ENCODE measurements around the gene ZBTB42. TPM values are rescaled to one million over a fixed set of nuclear protein-coding genes. Genes with fewer than 3 reads are reported as not detected.

The ZBTB42 gene
- total RNA-seq, 1 experiment from 2014 or later = 6.4 TPM

DNA sequence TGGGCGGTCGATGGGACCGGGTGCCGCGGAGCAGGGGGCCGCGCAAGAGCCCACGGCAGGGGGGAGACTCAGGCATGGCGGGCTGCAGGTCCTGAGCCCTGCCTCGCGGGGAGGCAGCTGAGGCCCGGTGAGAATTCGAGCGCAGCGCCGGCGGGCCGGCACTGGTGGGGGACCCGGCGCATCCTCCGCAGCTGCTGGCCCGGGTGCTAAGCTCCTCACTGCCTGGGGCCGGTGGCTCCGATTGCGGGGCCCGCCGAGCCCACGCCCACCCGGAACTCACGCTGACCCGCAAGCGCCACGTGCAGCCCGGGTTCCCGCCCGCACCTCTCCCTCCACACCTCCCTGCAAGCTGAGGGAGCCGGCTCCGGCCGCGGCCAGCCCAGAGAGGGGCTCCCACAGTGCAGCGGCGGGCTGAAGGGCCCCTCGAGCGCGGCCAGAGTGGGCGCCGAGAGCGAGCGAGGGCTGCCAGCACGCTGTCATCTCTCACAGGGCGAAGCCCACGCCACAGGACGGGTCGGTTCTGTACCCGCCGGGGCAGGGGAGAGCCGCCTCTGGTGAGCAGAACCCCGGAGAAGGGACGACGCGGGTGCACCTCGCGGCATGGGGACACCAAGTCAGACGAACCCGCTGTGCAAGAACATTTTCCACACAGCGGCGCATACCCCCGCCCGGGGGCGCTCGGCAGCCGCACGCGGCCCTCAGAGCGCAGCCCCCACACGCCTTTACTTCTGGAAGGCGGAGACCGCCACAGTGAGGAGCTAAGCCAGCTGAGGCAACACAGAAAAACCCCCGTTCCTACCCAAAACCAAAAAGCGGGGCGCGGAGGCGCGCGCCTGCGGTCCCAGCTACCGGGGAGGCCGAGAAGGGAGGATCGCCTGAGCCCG, 49.1 kb upstream of the ZBTB42 start:
- H3K27ac Mint-ChIP-seq = no peak overlapping the region
- H3K4me3 Mint-ChIP-seq = peak overlapping the region; percentile 95
- no peak for ATAC-seq

GRCh38 chr14:104752423-104752734, 48.5 kb upstream of the ZBTB42 start:
- H3K4me1 Mint-ChIP-seq = peaks cover 11% of the 10 kb centered on the region
- peaks cover 28% of the 10 kb centered on the region for H3K36me3 Mint-ChIP-seq
- CTCF ChIA-PET = interaction anchor here (0.6 to 3.4 kb wide), 23 partner anchors 10 to 218 kb away, joined by 3 to 62 read pairs (median 5); no protein-coding TSS in a partner anchor
- ATAC-seq (no peak), DNase-seq (ENCODE audit: low spot score) (no peak)
- H3K27me3 Mint-ChIP-seq (ENCODE audit: low read depth) = peaks cover 14% of the 10 kb centered on the region
- H3K9me3 Mint-ChIP-seq = peaks cover 22% of the 10 kb centered on the region
- H3K27ac Mint-ChIP-seq = no peak overlapping the region; the same call in 1 of the 2 replicates
- peak overlapping the region; percentile 95 for H3K4me3 Mint-ChIP-seq
- no peak for TF ChIP-seq JAZF1 (CRISPR knock-in tag; IDR thresholded peaks at IDR 0.05)
- TF ChIP-seq FOXK1 (CRISPR knock-in tag; IDR thresholded peaks at IDR 0.05) = 0 out of 2 replicates have a peak, but pooled peaks have one; percentile 23
- POLR2A ChIA-PET = interaction anchor here (1.0 to 2.1 kb wide), 5 partner anchors 16 to 73 kb away, joined by 3 to 10 read pairs (median 4); partner anchors contain the start of gene ZBTB42

More for the DNA sequence above, 49.1 kb upstream of the ZBTB42 start:
- TF ChIP-seq ZNF671 (CRISPR knock-in tag; IDR thresholded peaks at IDR 0.05) = no peak
- TF ChIP-seq, protein P1, sequence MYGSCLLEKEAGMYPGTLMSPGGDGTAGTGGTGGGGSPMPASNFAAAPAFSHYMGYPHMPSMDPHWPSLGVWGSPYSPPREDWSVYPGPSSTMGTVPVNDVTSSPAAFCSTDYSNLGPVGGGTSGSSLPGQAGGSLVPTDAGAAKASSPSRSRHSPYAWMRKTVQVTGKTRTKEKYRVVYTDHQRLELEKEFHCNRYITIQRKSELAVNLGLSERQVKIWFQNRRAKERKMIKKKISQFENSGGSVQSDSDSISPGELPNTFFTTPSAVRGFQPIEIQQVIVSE (CRISPR knock-in tag; IDR thresholded peaks at IDR 0.05; ENCODE audit: borderline replicate concordance) = no peak
- TF ChIP-seq NFE2L1 (CRISPR knock-in tag; IDR thresholded peaks at IDR 0.05) = no peak
- TF ChIP-seq GTF2I (CRISPR knock-in tag; conservative IDR thresholded peaks at IDR 0.05) = peak; percentile 87
- TF ChIP-seq TEAD4 (CRISPR knock-in tag; IDR thresholded peaks at IDR 0.05) = no peak
- TF ChIP-seq ZNF425 (CRISPR knock-in tag; conservative IDR thresholded peaks at IDR 0.05) = no peak
- POLR2A ChIA-PET = interaction anchor here (1.0 to 1.5 kb wide), 2 partner anchors 43 to 67 kb away, joined by 3 read pairs; no protein-coding TSS in a partner anchor
- H3K36me3 Mint-ChIP-seq = peaks cover 24% of the 10 kb centered on the region
- peaks cover 14% of the 10 kb centered on the region for H3K27me3 Mint-ChIP-seq (ENCODE audit: low read depth)
- H3K4me1 Mint-ChIP-seq = peaks cover 11% of the 10 kb centered on the region
- peaks cover 22% of the 10 kb centered on the region for H3K9me3 Mint-ChIP-seq
- CTCF ChIA-PET = interaction anchor here (0.6 to 3.4 kb wide), 23 partner anchors 11 to 218 kb away, joined by 3 to 62 read pairs (median 4); no protein-coding TSS in a partner anchor
- DNase-seq (ENCODE audit: low spot score) = no peak

DNA sequence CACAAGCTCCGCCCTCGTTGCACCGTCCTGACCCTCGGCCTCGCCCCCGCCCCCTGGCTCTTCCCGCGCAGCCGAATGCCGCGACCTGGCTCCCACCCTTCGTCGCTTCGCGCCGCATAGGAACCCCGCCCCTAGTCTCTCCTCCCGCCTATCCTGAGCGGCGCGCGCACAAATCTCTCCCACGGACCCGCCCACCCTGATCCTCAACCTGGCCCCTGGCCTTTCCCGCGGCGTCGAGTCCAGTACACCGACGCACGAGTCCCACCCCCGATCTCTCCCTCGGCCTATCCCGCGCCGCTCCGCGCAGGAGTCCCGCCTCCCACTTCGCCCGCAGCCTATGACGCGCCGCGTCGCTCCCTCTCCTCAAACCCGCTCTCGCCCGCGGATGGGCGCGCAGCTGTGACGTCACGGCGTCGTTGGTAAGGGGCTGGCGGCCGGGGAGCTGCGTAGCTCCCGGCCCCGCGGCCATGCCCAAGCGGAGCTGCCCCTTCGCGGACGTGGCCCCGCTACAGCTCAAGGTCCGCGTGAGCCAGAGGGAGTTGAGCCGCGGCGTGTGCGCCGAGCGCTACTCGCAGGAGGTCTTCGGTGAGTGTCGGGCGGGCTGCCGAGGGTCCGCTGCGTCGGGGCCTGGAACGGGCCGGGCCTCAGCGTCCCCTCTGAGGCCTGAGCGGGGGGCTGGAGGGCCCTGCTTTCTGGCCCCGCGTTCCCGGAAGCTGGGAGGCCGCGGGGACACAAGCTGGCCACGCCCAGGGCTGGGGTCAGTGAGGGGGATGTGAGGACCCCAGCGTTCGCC, 48.0 kb upstream of the ZBTB42 start, which contains the start of gene SIVA1:
Gene SIVA1, plus strand, starts transcription at position 413 of the 793 bp plus-strand sequence. Its CDS starts 55 bp downstream, at position 468.
- DNase-seq (ENCODE audit: low spot score) (peak; percentile 100), ATAC-seq (peak; percentile 95)
- H3K4me1 Mint-ChIP-seq = peaks cover 11% of the 10 kb centered on the region
- ChIA-PET POLR2A (interaction anchor here (1.0 to 2.1 kb wide), 5 partner anchors 16 to 73 kb away, joined by 3 to 10 read pairs (median 4); partner anchors contain the start of gene ZBTB42), CTCF (interaction anchor here (0.6 to 3.4 kb wide), 23 partner anchors 10 to 217 kb away, joined by 3 to 62 read pairs (median 5); no protein-coding TSS in a partner anchor)
- peaks cover 14% of the 10 kb centered on the region for H3K27me3 Mint-ChIP-seq (ENCODE audit: low read depth)
- H3K9me3 Mint-ChIP-seq = peaks cover 22% of the 10 kb centered on the region
- H3K27ac Mint-ChIP-seq = peak within 1 kb of the TSS; percentile 77
- peaks cover 31% of the 10 kb centered on the region for H3K36me3 Mint-ChIP-seq
- peak within 1 kb of the TSS; percentile 95 for H3K4me3 Mint-ChIP-seq
- no peak for TF ChIP-seq PREB (CRISPR knock-in tag; IDR thresholded peaks at IDR 0.05; ENCODE audit: borderline replicate concordance)
- TF ChIP-seq GTF2I (CRISPR knock-in tag; conservative IDR thresholded peaks at IDR 0.05) = no peak
- TF ChIP-seq TP53 (CRISPR knock-in tag; IDR thresholded peaks at IDR 0.05) = no peak
- TF ChIP-seq NR2C2 (CRISPR knock-in tag; IDR thresholded peaks at IDR 0.05) = no peak
- TF ChIP-seq, protein P2, sequence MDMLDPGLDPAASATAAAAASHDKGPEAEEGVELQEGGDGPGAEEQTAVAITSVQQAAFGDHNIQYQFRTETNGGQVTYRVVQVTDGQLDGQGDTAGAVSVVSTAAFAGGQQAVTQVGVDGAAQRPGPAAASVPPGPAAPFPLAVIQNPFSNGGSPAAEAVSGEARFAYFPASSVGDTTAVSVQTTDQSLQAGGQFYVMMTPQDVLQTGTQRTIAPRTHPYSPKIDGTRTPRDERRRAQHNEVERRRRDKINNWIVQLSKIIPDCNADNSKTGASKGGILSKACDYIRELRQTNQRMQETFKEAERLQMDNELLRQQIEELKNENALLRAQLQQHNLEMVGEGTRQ (CRISPR knock-in tag; IDR thresholded peaks at IDR 0.05) = peak; percentile 30; the same call in 1 of the 2 replicates
- peak; percentile 44; the same call in 1 of the 2 replicates for TF ChIP-seq ZNF219 (CRISPR knock-in tag; IDR thresholded peaks at IDR 0.05; ENCODE audit: borderline replicate concordance)
- peak; percentile 86; the same call in 1 of the 2 replicates for TF ChIP-seq NFE2L1 (CRISPR knock-in tag; IDR thresholded peaks at IDR 0.05)
- TF ChIP-seq ZSCAN18 (CRISPR knock-in tag; IDR thresholded peaks at IDR 0.05) = no peak
- TF ChIP-seq FOXK1 (CRISPR knock-in tag; IDR thresholded peaks at IDR 0.05) = peak; percentile 89
- no peak; the same call in 1 of the 2 replicates for TF ChIP-seq KAT7 (CRISPR knock-in tag; IDR thresholded peaks at IDR 0.05; ENCODE audit: borderline replicate concordance)
- TF ChIP-seq, protein P3, sequence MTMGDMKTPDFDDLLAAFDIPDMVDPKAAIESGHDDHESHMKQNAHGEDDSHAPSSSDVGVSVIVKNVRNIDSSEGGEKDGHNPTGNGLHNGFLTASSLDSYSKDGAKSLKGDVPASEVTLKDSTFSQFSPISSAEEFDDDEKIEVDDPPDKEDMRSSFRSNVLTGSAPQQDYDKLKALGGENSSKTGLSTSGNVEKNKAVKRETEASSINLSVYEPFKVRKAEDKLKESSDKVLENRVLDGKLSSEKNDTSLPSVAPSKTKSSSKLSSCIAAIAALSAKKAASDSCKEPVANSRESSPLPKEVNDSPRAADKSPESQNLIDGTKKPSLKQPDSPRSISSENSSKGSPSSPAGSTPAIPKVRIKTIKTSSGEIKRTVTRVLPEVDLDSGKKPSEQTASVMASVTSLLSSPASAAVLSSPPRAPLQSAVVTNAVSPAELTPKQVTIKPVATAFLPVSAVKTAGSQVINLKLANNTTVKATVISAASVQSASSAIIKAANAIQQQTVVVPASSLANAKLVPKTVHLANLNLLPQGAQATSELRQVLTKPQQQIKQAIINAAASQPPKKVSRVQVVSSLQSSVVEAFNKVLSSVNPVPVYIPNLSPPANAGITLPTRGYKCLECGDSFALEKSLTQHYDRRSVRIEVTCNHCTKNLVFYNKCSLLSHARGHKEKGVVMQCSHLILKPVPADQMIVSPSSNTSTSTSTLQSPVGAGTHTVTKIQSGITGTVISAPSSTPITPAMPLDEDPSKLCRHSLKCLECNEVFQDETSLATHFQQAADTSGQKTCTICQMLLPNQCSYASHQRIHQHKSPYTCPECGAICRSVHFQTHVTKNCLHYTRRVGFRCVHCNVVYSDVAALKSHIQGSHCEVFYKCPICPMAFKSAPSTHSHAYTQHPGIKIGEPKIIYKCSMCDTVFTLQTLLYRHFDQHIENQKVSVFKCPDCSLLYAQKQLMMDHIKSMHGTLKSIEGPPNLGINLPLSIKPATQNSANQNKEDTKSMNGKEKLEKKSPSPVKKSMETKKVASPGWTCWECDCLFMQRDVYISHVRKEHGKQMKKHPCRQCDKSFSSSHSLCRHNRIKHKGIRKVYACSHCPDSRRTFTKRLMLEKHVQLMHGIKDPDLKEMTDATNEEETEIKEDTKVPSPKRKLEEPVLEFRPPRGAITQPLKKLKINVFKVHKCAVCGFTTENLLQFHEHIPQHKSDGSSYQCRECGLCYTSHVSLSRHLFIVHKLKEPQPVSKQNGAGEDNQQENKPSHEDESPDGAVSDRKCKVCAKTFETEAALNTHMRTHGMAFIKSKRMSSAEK (CRISPR knock-in tag; IDR thresholded peaks at IDR 0.05; ENCODE audit: borderline replicate concordance) = no peak

All from WTC11 (cell line).